PC-9 (cell line): ENCODE measurements around the gene ELOVL7.

Experiments
- EZH2 ChIP-seq: fragments of 200-600 bp; sonication (generic); IDR thresholded peaks from 2 replicates; pipeline ENCODE4 v1.8.0; 2017; ENCODE audit warnings: antibody characterized with exemption, low read depth
- TF ChIP-seq, protein P1 (sequence below): fragments of 200-600 bp; sonication (generic); conservative IDR thresholded peaks from 2 replicates; pipeline ENCODE4 v1.6.1; 2017; ENCODE audit warnings: mixed run types, antibody characterized with exemption, mild to moderate bottlenecking, moderate library complexity

DNA sequence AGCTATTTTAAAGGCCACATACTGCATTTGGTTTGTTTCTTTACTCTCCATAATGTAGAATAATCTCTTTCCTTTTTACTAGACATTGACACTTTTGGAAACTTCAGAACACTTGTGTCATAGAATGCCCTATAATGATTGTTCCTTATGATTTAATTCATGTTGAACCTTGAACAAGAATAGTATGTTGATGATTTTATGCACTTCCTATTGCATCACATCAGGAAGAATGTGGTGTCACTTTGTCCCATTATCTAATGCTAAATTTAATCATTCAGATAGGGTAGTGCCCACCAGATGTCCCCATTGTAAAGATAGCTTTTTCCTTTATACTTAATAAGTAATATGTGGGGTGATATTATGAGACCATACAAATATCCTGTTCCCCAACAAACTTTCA is 124.7 kb downstream of the ELOVL7 start:
- TF ChIP-seq, protein P1, sequence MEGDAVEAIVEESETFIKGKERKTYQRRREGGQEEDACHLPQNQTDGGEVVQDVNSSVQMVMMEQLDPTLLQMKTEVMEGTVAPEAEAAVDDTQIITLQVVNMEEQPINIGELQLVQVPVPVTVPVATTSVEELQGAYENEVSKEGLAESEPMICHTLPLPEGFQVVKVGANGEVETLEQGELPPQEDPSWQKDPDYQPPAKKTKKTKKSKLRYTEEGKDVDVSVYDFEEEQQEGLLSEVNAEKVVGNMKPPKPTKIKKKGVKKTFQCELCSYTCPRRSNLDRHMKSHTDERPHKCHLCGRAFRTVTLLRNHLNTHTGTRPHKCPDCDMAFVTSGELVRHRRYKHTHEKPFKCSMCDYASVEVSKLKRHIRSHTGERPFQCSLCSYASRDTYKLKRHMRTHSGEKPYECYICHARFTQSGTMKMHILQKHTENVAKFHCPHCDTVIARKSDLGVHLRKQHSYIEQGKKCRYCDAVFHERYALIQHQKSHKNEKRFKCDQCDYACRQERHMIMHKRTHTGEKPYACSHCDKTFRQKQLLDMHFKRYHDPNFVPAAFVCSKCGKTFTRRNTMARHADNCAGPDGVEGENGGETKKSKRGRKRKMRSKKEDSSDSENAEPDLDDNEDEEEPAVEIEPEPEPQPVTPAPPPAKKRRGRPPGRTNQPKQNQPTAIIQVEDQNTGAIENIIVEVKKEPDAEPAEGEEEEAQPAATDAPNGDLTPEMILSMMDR, result no peak
- no peak for TF ChIP-seq EZH2
